ENCODE measurements around the gene ANKRD28.
"Not testable (repeated sequence)": the region's sequence is repeated elsewhere in the genome, so short reads cannot be mapped to it uniquely, and the experiment has no call there.

ANKRD28 gene

DNA sequence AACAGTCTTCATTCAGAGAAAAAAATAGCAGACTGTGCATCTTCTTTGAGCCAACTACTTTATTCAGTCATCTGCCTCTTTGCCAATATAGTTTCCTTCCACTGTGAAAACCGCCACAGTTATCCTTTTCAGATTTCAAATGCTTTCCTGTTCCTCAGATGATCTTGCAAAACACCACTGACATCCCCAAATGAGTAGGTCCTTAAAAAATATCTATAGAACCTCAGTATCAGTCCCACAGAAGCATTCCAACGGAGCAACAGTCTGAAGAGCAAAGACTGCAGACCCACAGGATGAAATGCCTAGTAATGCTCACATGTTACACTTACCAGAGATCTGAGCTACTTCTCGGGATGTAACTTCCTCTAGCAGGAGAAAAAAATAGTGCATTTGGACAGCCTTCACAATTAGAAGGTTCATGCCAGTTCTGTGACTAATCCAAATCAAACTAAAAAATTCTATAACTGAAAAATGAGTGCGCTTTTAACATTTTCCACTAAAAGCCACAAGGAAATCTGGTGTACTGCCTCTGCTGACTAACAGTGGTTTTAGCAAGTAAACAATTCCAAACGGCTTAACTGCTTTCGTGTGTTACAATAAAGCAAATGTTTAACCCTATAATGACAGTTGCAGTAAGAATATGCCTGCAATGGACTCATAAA lies at the start of gene ANKRD28:
TSS of gene ANKRD28 (minus strand) at position 338 of the 662 bp plus-strand sequence. CDS start 1,458 bp downstream, outside the sequence.
- H3K4me1 ChIP-seq (ENCODE audit: control insufficient read depth, insufficient read depth, low read length): no peaks in the 10 kb centered on the region
- peak within 1 kb of the TSS; percentile 60 to 62 for H3K9ac ChIP-seq (ENCODE audit: low read length in 2 of 2)
- H3K27me3 ChIP-seq (ENCODE audit: control insufficient read depth in 1 of 2, insufficient read depth in 2 of 2, low read length in 2 of 2): no peaks in the 10 kb centered on the region
- H3K9me3 ChIP-seq (ENCODE audit: control insufficient read depth in 2 of 2, low read length in 2 of 2): no peaks in the 10 kb centered on the region
- peak within 1 kb of the TSS; percentile 64 to 70 for H3K4me3 ChIP-seq (ENCODE audit: low read length in 2 of 2)
- peak within 1 kb of the TSS; percentile 63 for H3K27ac ChIP-seq (ENCODE audit: low read length)
- no peaks in the 10 kb centered on the region for H3K36me3 ChIP-seq (ENCODE audit: control insufficient read depth in 2 of 2, insufficient read depth in 2 of 2, low read length in 2 of 2)

DNA sequence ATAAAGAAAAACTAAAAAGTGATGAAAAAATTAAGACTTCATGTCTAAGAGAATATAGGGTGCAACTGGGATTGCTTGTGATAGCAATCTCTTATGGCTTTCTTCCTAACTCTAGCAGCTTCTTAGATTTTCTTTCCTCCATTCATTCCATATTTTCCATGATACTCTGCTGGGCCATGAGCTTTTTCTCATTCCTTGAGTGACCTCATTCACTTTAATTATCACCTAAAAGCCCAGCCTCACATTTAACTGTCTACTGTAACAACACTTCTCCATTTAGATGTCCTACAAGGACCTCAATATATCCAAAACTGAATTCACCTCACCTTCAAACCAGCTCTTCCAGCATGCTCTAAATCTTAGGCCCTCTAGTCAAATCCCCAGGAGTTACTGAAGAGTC lies 49.5 kb upstream of the ANKRD28 start:
- Histone ChIP-seq H3K9me3 (ENCODE audit: control insufficient read depth in 2 of 2, low read length in 2 of 2) (no peaks in the 10 kb centered on the region), H3K4me1 (ENCODE audit: control insufficient read depth, insufficient read depth, low read length) (no peaks in the 10 kb centered on the region), H3K27me3 (ENCODE audit: control insufficient read depth in 1 of 2, insufficient read depth in 2 of 2, low read length in 2 of 2) (no peaks in the 10 kb centered on the region), H3K9ac (ENCODE audit: low read length in 2 of 2) (no peak overlapping the region), H3K27ac (ENCODE audit: low read length) (no peak overlapping the region), H3K36me3 (ENCODE audit: control insufficient read depth in 2 of 2, insufficient read depth in 2 of 2, low read length in 2 of 2) (no peaks in the 10 kb centered on the region), H3K4me3 (ENCODE audit: low read length in 2 of 2) (no peak overlapping the region)

DNA sequence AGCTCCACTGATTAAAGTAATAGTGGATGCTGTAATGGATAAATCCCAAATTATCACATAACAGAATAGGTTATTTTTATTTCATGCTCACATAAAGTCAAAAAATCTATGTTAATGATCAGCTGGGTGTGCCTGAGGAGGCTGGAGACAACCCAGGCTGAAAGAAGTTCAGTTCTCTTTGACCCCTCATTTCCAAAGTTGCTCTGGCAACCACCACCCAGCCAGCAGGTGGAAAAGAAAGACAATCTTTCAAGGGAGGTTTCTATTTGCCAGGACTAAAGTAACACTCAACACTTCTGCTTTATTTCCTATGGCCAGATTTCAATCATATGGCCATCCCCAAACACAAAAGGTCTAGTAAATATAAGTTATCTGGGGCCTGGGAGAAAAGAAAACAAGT lies 48.8 kb upstream of the ANKRD28 start:
- H3K4me3 ChIP-seq (ENCODE audit: low read length in 2 of 2): no peak overlapping the region

DNA sequence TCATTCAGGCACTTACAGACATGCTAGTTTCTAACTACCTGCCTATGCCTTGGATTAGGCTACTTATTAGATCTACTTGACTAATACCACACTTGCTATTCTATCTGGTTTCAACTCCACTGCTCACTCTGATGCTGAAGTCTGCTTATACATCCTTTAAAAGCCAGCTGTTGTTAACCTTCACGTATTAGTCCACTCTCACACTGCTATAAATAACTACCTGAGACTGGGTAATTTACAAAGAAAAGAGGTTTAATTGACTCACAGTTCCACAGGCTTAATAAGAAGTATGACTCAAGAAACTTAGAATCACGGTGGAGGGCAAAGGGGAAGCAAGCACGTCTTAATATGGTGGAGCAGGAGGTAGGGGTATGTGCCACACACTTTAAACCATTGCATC lies 47.7 kb upstream of the ANKRD28 start:
- Histone ChIP-seq H3K9me3 (ENCODE audit: control insufficient read depth in 2 of 2, low read length in 2 of 2) (no peaks in the 10 kb centered on the region), H3K36me3 (ENCODE audit: control insufficient read depth in 2 of 2, insufficient read depth in 2 of 2, low read length in 2 of 2) (no peaks in the 10 kb centered on the region), H3K4me3 (ENCODE audit: low read length in 2 of 2) (no peak overlapping the region), H3K4me1 (ENCODE audit: control insufficient read depth, insufficient read depth, low read length) (no peaks in the 10 kb centered on the region), H3K27me3 (ENCODE audit: control insufficient read depth in 1 of 2, insufficient read depth in 2 of 2, low read length in 2 of 2) (no peaks in the 10 kb centered on the region), H3K9ac (ENCODE audit: low read length in 2 of 2) (no peak overlapping the region), H3K27ac (ENCODE audit: low read length) (no peak overlapping the region)

More for the DNA sequence above, 48.8 kb upstream of the ANKRD28 start:
- H3K27me3 ChIP-seq (ENCODE audit: control insufficient read depth in 1 of 2, insufficient read depth in 2 of 2, low read length in 2 of 2): no peaks in the 10 kb centered on the region
- H3K4me1 ChIP-seq (ENCODE audit: control insufficient read depth, insufficient read depth, low read length): no peaks in the 10 kb centered on the region
- H3K27ac ChIP-seq (ENCODE audit: low read length): no peak overlapping the region
- H3K9ac ChIP-seq (ENCODE audit: low read length in 2 of 2): no peak overlapping the region
- no peaks in the 10 kb centered on the region for H3K36me3 ChIP-seq (ENCODE audit: control insufficient read depth in 2 of 2, insufficient read depth in 2 of 2, low read length in 2 of 2)
- H3K9me3 ChIP-seq (ENCODE audit: control insufficient read depth in 2 of 2, low read length in 2 of 2): no peaks in the 10 kb centered on the region

DNA sequence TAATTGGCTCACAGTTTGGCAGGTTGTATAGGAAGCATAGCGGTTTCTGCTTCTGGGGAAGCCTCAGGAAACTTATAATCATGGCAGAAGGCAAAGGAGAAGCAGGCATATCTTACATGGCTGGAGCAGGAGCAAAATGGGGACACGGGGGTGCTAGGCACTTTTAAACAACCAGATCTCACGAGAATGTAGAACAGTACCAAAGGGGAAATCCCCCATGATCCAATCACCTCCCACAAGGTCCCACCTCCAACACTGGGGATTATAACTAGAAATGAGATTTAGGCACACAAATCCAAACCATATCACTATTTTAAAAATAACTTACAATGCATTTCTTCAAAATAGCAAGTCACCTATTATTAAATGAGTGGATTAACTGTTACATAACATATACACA lies 47.1 kb upstream of the ANKRD28 start:
- Histone ChIP-seq H3K9ac (ENCODE audit: low read length in 2 of 2) (no peak overlapping the region), H3K27me3 (ENCODE audit: control insufficient read depth in 1 of 2, insufficient read depth in 2 of 2, low read length in 2 of 2) (no peaks in the 10 kb centered on the region), H3K27ac (ENCODE audit: low read length) (no peak overlapping the region), H3K9me3 (ENCODE audit: control insufficient read depth in 2 of 2, low read length in 2 of 2) (no peaks in the 10 kb centered on the region), H3K4me3 (ENCODE audit: low read length in 2 of 2) (no peak overlapping the region), H3K36me3 (ENCODE audit: control insufficient read depth in 2 of 2, insufficient read depth in 2 of 2, low read length in 2 of 2) (no peaks in the 10 kb centered on the region), H3K4me1 (ENCODE audit: control insufficient read depth, insufficient read depth, low read length) (no peaks in the 10 kb centered on the region)

DNA sequence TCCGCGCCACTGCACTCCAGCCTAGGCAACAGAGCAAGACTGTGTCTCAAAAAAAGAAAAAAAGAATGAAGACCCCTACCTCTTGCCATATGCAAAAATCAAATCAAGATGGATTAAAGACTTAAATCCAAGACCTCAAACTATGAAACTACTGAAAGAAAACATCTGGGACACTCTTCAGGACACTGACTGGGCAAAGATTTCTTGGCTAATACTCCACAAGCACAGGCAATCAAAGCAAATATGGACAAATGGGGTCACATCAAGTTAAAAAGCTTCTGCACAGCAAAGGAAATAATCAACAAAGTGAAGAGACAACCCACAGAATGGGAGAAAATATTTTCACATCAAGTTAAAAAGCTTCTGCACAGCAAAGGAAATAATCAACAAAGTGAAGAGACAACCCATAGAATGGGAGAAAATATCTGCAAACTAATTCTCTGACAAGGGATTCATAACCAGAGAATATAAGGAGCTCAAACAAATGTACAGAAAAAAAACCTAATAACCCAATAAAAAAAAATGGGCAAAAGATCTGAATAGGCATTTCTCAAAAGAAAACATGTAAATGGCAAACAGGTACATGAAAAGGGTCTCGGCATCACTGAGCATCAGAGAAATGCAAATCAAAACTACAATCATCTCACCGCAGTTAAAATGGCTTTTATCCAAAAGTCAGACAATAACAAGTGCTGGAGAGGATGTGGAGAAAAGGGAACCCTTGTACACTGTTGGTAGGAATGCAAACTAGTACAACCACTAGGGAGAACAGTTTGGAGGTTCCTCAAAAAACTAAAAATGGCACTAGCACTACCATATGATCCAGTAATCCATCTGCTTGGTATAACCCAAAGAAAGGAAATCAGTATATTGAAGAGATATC lies 43.6 kb upstream of the ANKRD28 start:
- H3K4me3 ChIP-seq (ENCODE audit: low read length in 2 of 2); H3K9ac ChIP-seq (ENCODE audit: low read length in 2 of 2); H3K4me1 ChIP-seq (ENCODE audit: control insufficient read depth, insufficient read depth, low read length); H3K9me3 ChIP-seq (ENCODE audit: control insufficient read depth in 2 of 2, low read length in 2 of 2); H3K27ac ChIP-seq (ENCODE audit: low read length); H3K27me3 ChIP-seq (ENCODE audit: control insufficient read depth in 1 of 2, insufficient read depth in 2 of 2, low read length in 2 of 2); H3K36me3 ChIP-seq (ENCODE audit: control insufficient read depth in 2 of 2, insufficient read depth in 2 of 2, low read length in 2 of 2): not testable (repeated sequence)

DNA sequence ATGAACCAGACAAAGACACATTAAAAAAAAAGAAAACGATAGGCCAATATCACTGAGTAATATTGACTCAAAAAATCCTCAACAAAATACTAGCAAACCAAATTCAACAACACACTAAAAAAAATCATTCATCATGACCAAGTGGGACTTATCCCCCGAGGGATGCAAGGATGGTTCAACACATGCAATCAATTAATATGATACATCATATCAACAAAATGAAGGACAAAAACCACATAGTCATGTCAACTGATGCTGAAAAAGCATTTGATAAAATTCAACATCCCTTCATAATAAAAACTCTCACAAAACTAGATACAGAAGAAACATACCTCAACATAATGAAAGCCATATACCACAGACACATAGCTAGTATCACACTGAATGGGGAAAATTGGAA lies 41.8 kb upstream of the ANKRD28 start:
- H3K36me3 ChIP-seq (ENCODE audit: control insufficient read depth in 2 of 2, insufficient read depth in 2 of 2, low read length in 2 of 2): no peaks in the 10 kb centered on the region
- H3K9ac ChIP-seq (ENCODE audit: low read length in 2 of 2): no peak overlapping the region
- H3K4me3 ChIP-seq (ENCODE audit: low read length in 2 of 2): no peak overlapping the region
- no peaks in the 10 kb centered on the region for H3K9me3 ChIP-seq (ENCODE audit: control insufficient read depth in 2 of 2, low read length in 2 of 2)
- H3K27ac ChIP-seq (ENCODE audit: low read length): no peak overlapping the region
- H3K4me1 ChIP-seq (ENCODE audit: control insufficient read depth, insufficient read depth, low read length): no peaks in the 10 kb centered on the region
- H3K27me3 ChIP-seq (ENCODE audit: control insufficient read depth in 1 of 2, insufficient read depth in 2 of 2, low read length in 2 of 2): no peaks in the 10 kb centered on the region

DNA sequence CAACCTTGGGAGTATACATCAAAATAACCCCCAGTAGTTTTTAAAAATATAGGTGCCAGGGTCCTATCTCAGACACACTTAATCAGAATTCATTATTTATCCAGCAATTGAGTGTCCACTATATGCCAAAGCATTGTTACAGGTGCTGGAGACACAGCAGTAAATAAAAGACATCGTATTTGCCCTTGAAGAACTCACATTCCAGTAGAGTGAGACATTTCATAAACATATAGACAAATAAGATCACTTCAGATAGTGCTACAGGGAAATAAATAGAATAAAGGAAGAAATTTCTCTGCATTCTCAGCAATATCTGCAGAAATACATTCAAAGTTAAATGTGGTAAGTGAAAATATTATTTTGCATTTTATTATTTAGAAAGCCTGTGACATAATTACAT lies 34.1 kb upstream of the ANKRD28 start:
- Histone ChIP-seq H3K27me3 (ENCODE audit: control insufficient read depth in 1 of 2, insufficient read depth in 2 of 2, low read length in 2 of 2) (no peaks in the 10 kb centered on the region), H3K9ac (ENCODE audit: low read length in 2 of 2) (no peak overlapping the region), H3K36me3 (ENCODE audit: control insufficient read depth in 2 of 2, insufficient read depth in 2 of 2, low read length in 2 of 2) (no peaks in the 10 kb centered on the region), H3K4me3 (ENCODE audit: low read length in 2 of 2) (no peak overlapping the region), H3K4me1 (ENCODE audit: control insufficient read depth, insufficient read depth, low read length) (no peaks in the 10 kb centered on the region), H3K9me3 (ENCODE audit: control insufficient read depth in 2 of 2, low read length in 2 of 2) (no peaks in the 10 kb centered on the region), H3K27ac (ENCODE audit: low read length) (no peak overlapping the region)

DNA sequence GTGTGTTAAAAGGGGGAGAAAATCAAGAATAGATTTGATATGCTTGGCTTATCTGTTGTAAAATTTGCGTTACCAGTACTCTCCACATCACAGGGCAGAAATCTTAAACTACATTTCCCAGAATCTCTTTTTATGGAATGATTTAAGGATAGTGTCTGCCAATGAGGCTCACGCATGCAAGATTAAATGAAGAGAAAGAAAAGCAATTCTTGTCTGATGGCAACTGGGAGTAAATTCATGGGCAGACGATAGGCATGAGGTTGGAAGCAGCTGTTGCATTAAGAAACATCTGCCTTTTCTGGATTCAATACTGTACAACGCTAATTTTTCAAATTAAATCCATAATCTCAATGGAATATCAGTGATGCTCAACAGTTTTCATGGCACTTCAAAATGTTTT lies 27.2 kb upstream of the ANKRD28 start:
- Histone ChIP-seq H3K27ac (ENCODE audit: low read length) (no peak overlapping the region), H3K4me3 (ENCODE audit: low read length in 2 of 2) (no peak overlapping the region), H3K36me3 (ENCODE audit: control insufficient read depth in 2 of 2, insufficient read depth in 2 of 2, low read length in 2 of 2) (no peaks in the 10 kb centered on the region), H3K27me3 (ENCODE audit: control insufficient read depth in 1 of 2, insufficient read depth in 2 of 2, low read length in 2 of 2) (no peaks in the 10 kb centered on the region), H3K9me3 (ENCODE audit: control insufficient read depth in 2 of 2, low read length in 2 of 2) (no peaks in the 10 kb centered on the region), H3K4me1 (ENCODE audit: control insufficient read depth, insufficient read depth, low read length) (no peaks in the 10 kb centered on the region), H3K9ac (ENCODE audit: low read length in 2 of 2) (no peak overlapping the region)

DNA sequence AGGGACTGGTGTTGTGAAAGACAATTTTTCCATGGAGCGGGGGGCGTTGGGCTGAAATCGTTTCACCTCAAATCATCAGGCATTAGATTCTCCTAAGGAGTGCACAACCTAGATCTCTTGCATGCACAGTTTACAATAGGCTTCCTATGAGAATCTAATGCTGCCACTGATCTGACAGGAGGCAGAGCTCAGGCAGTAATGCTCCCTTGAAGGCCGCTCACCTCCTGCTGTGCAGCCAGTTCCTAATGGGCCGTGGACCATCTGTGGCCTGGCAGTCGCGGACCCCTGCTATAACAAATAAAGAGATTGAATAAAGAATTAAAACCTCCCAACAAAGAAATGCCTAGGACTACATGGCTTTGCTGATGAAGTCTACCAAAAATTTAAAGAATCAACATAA lies 25.3 kb upstream of the ANKRD28 start:
- Histone ChIP-seq H3K9ac (ENCODE audit: low read length in 2 of 2) (no peak overlapping the region), H3K27ac (ENCODE audit: low read length) (no peak overlapping the region), H3K36me3 (ENCODE audit: control insufficient read depth in 2 of 2, insufficient read depth in 2 of 2, low read length in 2 of 2) (no peaks in the 10 kb centered on the region), H3K4me3 (ENCODE audit: low read length in 2 of 2) (no peak overlapping the region), H3K9me3 (ENCODE audit: control insufficient read depth in 2 of 2, low read length in 2 of 2) (no peaks in the 10 kb centered on the region), H3K4me1 (ENCODE audit: control insufficient read depth, insufficient read depth, low read length) (no peaks in the 10 kb centered on the region), H3K27me3 (ENCODE audit: control insufficient read depth in 1 of 2, insufficient read depth in 2 of 2, low read length in 2 of 2) (no peaks in the 10 kb centered on the region)

DNA sequence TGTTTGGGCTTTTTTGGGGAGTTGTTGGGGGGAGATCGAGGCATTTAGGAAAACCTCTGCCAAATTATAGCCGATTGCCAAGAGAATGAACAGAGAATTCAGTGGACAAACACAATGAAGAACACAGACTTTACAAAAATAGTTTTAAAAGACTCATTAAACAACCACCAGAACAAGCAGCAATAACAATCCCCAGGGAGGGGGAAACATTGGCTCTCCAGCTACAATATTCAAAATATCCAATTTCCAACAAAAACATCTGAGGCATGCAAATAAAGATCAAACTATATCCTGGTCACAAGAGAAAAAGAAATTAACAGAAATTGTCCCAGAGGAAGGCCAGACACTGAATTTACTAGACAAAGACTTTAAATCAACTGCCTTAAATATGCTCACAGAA lies 24.5 kb upstream of the ANKRD28 start:
- no peak overlapping the region for H3K27ac ChIP-seq (ENCODE audit: low read length)
- no peak overlapping the region for H3K4me3 ChIP-seq (ENCODE audit: low read length in 2 of 2)
- no peaks in the 10 kb centered on the region for H3K27me3 ChIP-seq (ENCODE audit: control insufficient read depth in 1 of 2, insufficient read depth in 2 of 2, low read length in 2 of 2)
- H3K9me3 ChIP-seq (ENCODE audit: control insufficient read depth in 2 of 2, low read length in 2 of 2): no peaks in the 10 kb centered on the region
- H3K36me3 ChIP-seq (ENCODE audit: control insufficient read depth in 2 of 2, insufficient read depth in 2 of 2, low read length in 2 of 2): no peaks in the 10 kb centered on the region
- H3K9ac ChIP-seq (ENCODE audit: low read length in 2 of 2): no peak overlapping the region
- no peaks in the 10 kb centered on the region for H3K4me1 ChIP-seq (ENCODE audit: control insufficient read depth, insufficient read depth, low read length)

All from stomach smooth muscle (tissue), 2 donors.